Common myeloid progenitor, CD34-positive (primary cell): ENCODE results near the gene SPATA2L.
"Not testable (repeated sequence)": the region's sequence is repeated elsewhere in the genome, so short reads cannot be mapped to it uniquely, and the experiment has no call there.

Source experiments
- CTCF ChIA-PET: fragments of 350-600 bp; sonication (Branson Sonifier 250); formaldehyde crosslinking; loops from one replicate; lab custom pipeline; 2021; ENCODE audit warnings: antibody characterized with exemption; lab: Charles Lee
- POLR2A ChIA-PET: fragments of 350-600 bp; sonication (Branson Sonifier 250); formaldehyde crosslinking; loops from one replicate; lab custom pipeline; 2021; ENCODE audit warnings: antibody characterized with exemption; lab: Charles Lee
- DNase-seq, 3 donors: peaks; one replicate each; pipeline versions ENCODE4 v3.0.0 to v3.0.0-alpha.2; 2013
- H3K27ac ChIP-seq, 2 experiments: 1 replicate in 1 of 2; 2 replicates in 1 of 2; pipeline ENCODE4 v1.7.0; 2013; ENCODE audit warnings: inconsistent platforms in 2 of 2, low read length in 2 of 2, mild to moderate bottlenecking in 2 of 2, low read depth in 1 of 2, moderate library complexity in 1 of 2; ENCODE audit not compliant: severe bottlenecking in 2 of 2, insufficient read depth in 1 of 2, poor library complexity in 1 of 2
- H3K27me3 ChIP-seq, 5 experiments: replicated peaks in 2 of 5; 1 replicate in 3 of 5; 2 replicates in 2 of 5; pipeline versions ENCODE4 v1.6.1 to v1.7.0; 2013; ENCODE audit warnings: low read length in 4 of 5, mild to moderate bottlenecking in 2 of 5, moderate library complexity in 2 of 5, inconsistent platforms in 1 of 5; ENCODE audit not compliant: insufficient read depth in 5 of 5, control insufficient read depth in 4 of 5
- H3K36me3 ChIP-seq, 4 experiments: 1 replicate in 2 of 4; 2 replicates in 2 of 4; pipeline versions ENCODE4 v1.6.1 to v1.7.0; 2013; ENCODE audit warnings: low read length in 3 of 4, control low read depth in 1 of 4, mild to moderate bottlenecking in 1 of 4; ENCODE audit not compliant: control insufficient read depth in 4 of 4, insufficient read depth in 4 of 4
- H3K4me1 ChIP-seq, 4 experiments: 1 replicate in 3 of 4; 2 replicates in 1 of 4; pipeline versions ENCODE4 v1.6.1 to v1.7.1; 2013; ENCODE audit warnings: low read length in 3 of 4, mild to moderate bottlenecking in 3 of 4, control low read depth in 1 of 4, inconsistent platforms in 1 of 4, moderate library complexity in 1 of 4; ENCODE audit not compliant: control insufficient read depth in 4 of 4, insufficient read depth in 4 of 4; ENCODE audit errors: control extremely low read depth in 1 of 4
- H3K4me3 ChIP-seq, 7 experiments: 1 replicate in 4 of 7; 2 replicates in 3 of 7; pipeline versions ENCODE4 v1.5.1 to v1.7.0; 2013; ENCODE audit warnings: mild to moderate bottlenecking in 7 of 7, low read length in 6 of 7, moderate library complexity in 6 of 7, inconsistent platforms in 2 of 7, low read depth in 2 of 7, control low read depth in 1 of 7; ENCODE audit not compliant: insufficient read depth in 4 of 7, control insufficient read depth in 1 of 7; ENCODE audit errors: extremely low read depth in 1 of 7
- H3K9me3 ChIP-seq, 5 experiments: 1 replicate in 4 of 5; 2 replicates in 1 of 5; pipeline versions ENCODE4 v1.6.1 to v1.7.1; 2013; ENCODE audit warnings: low read length in 4 of 5, mild to moderate bottlenecking in 2 of 5, inconsistent platforms in 1 of 5, low read depth in 1 of 5, moderate library complexity in 1 of 5; ENCODE audit not compliant: control insufficient read depth in 4 of 5, insufficient read depth in 2 of 5; ENCODE audit errors: control extremely low read depth in 1 of 5
- WGBS: methylation state at CpG from one replicate; pipeline ENCODE4 v1.1.5; 2013; ENCODE audit not compliant: insufficient coverage; 5-methylcytosine and 5-hydroxymethylcytosine counted together

Gene SPATA2L

DNA sequence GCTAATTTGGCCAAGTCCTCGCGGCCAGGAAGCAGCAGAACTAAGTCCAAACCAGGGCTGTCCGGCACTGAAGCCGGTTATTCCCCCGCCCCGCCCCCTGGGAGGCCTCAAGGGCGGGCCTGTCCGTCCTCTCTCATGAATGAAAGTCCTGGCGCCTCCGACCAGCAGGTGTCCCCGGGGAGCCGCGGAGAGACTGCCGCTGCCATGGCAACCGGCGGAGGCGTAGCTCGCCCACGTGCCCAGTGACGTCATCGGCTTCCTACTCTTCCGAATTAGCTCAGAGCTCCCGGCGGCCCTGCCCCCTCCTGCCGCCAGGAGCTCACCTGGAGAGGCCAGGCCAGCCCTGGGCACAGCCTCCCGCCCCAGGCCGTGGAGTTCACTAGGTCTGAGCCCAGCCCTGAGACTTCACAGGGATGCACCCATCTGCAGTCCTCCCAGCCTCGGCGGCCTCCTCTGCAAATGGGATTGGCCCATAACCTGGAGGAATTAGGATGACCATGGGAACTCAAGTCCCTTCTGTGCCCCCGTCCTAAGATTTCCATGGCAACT, 1.3 kb downstream of the SPATA2L start:
- Histone ChIP-seq H3K27ac (peak overlapping the region in 1 of 2 experiments; percentile 66), H3K4me1 (peaks cover 2 to 34% (median 33%) of the 10 kb centered on the region in 4 experiments), H3K36me3 (peaks cover 2 to 17% (median 10%) of the 10 kb centered on the region in 4 experiments), H3K9me3 (no peaks in the 10 kb centered on the region), H3K27me3 (no peaks in the 10 kb centered on the region), H3K4me3 (peak overlapping the region in 6 of 7 experiments; percentile 61 to 84 (median 72))
- POLR2A ChIA-PET = interaction anchor here (0.6 to 1.2 kb wide), 5 partner anchors 15 to 918 kb away, joined by 3 to 4 read pairs (median 3); partner anchors contain the start of genes CHMP1A, SPATA33 and ZNF276
- peak; percentile 93 to 96 (median 95) for DNase-seq
- CTCF ChIA-PET = interaction anchor here (0.6 to 16.5 kb wide), 29 partner anchors 9 to 163 kb away, joined by 3 to 195 read pairs (median 4); partner anchors contain the start of gene CDK10
- WGBS = under 1% methylated on average over 30 of the region's 30 CpGs

- H3K4me1 ChIP-seq = peaks cover 2 to 34% (median 33%) of the 10 kb centered on the region in 4 experiments
- 79% methylated on average over 18 of the region's 18 CpGs for WGBS
- not testable (repeated sequence) for H3K27ac ChIP-seq
Observed at GRCh38 chr16:89699629-89700099, 1.8 kb downstream of the SPATA2L start.

DNA sequence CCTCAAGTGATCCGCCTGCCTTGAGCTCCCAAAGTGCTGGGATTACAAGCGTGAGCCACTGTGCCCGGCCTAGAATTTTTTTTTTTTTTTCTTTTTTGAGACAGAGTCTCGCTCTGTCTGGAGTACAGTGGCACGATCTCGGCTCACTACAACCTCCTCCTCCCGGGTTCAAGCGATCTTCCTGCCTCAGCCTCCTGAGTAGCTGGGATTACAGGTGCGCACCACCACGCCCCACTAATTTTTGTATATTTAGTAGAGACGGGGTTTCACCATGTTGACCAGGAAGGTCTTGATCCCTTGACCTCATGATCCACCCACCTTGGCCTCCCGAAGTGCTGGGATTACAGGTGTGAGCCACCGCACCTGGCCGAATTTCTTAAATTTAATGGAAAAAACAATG, 2.8 kb downstream of the SPATA2L start:
- POLR2A ChIA-PET = interaction anchor here (1.1 kb wide), 1 partner anchor 24 kb away, joined by 3 read pairs; no protein-coding TSS in a partner anchor
- WGBS = 98% methylated on average over 14 of the region's 14 CpGs
- Histone ChIP-seq H3K4me1 (peaks cover 2 to 34% (median 33%) of the 10 kb centered on the region in 4 experiments), H3K36me3 (peaks cover 3 to 30% (median 19%) of the 10 kb centered on the region in 4 experiments)
- DNase-seq, H3K9me3 ChIP-seq, H3K27ac ChIP-seq, H3K4me3 ChIP-seq, H3K27me3 ChIP-seq: not testable (repeated sequence)
- CTCF ChIA-PET = interaction anchor here (0.6 to 16.5 kb wide), 15 partner anchors 9 to 284 kb away, joined by 3 to 195 read pairs (median 6); no protein-coding TSS in a partner anchor

More at GRCh38 chr16:89699629-89700099, 1.8 kb downstream of the SPATA2L start:
- H3K9me3 ChIP-seq, DNase-seq, H3K27me3 ChIP-seq: not testable (repeated sequence)
- ChIA-PET POLR2A (interaction anchor here (0.6 to 1.2 kb wide), 3 partner anchors 15 to 42 kb away, joined by 3 to 4 read pairs (median 3); partner anchors contain the start of genes CHMP1A and SPATA33), CTCF (interaction anchor here (0.6 to 16.5 kb wide), 28 partner anchors 9 to 164 kb away, joined by 3 to 195 read pairs (median 4); partner anchors contain the start of gene CDK10)
- Histone ChIP-seq H3K4me3 (peak overlapping the region in 3 of 7 experiments; percentile 21 to 84 (median 72)), H3K36me3 (peaks cover 2 to 22% (median 14%) of the 10 kb centered on the region in 4 experiments)

DNA sequence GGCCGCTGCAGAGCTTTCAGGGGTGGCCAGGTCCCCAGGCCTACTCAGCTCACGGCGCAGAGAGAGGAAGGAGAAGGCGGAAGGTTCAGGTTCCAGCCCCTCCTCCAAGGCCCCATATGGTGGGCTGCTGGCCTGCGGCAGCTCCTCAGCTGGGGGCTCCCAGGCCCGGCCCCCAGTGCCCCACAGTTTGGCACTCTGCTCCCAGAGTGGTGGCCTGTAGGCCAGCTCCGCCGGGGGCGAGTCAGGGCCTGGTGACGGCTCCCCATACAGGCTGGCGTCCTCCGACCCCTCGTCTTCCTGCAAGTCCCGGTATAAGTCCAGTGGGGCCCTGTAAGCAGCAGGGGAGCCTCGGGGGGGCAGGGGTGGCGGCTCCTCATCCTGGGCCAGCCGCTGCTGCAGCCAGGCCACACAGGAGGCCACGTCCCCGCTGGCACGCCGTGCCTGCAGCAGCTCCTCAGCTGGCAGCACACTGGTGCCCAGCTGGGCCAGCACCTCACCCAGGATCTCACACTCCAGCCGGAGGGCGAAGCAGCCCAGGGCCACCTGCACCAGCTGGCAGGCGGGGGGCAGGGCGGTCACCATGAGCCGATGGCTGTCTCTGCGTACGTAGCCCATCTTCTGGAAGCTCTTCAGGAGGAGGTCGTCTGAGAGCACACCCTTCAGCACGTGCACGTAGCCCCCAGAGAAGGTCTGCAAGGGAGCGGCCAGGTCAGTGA, 3.7 kb downstream of the SPATA2L start:
- Histone ChIP-seq H3K9me3 (no peaks in the 10 kb centered on the region), H3K4me3 (no peak overlapping the region), H3K36me3 (peaks cover 5 to 39% (median 23%) of the 10 kb centered on the region in 4 experiments), H3K27me3 (no peaks in the 10 kb centered on the region), H3K27ac (no peak overlapping the region), H3K4me1 (peaks cover 2 to 34% (median 33%) of the 10 kb centered on the region in 4 experiments)
- ChIA-PET POLR2A (no interaction called here), CTCF (interaction anchor here (0.6 to 4.4 kb wide), 7 partner anchors 12 to 283 kb away, joined by 3 to 31 read pairs (median 4); partner anchors contain the start of gene CPNE7)
- WGBS = 96% methylated on average over 32 of the region's 32 CpGs
- DNase-seq = no peak

DNA sequence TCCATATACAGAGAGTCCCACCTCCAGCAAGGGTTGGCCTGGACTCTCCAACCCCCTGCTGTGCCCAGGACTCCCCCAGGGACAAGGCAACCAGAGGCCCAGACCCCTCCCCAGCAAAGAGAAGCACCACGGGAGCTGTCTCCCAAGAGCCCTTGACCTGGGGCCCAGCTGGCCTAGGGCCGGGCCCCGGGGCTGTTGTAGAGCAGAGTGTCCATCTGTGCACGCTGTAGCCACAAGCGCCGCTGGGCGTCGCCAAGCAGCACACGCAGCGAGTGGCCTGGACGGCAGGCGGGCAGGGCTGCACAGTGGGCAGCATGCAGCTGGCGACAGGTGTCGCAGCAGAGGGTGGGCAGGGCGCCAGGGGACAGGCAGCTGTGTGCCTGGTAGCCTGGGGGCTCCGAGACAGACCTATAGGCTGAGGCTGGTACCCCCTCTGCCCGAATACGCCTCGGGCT, 4.3 kb downstream of the SPATA2L start:
- Histone ChIP-seq H3K27me3 (no peaks in the 10 kb centered on the region), H3K27ac (no peak overlapping the region), H3K9me3 (no peaks in the 10 kb centered on the region), H3K4me3 (no peak overlapping the region), H3K36me3 (peaks cover 5 to 43% (median 27%) of the 10 kb centered on the region in 4 experiments), H3K4me1 (peaks cover 2 to 33% (median 31%) of the 10 kb centered on the region in 4 experiments)
- 97% methylated on average over 18 of the region's 19 CpGs for WGBS
- ChIA-PET POLR2A (no interaction called here), CTCF (interaction anchor here (0.9 to 3.3 kb wide), 4 partner anchors 8 to 166 kb away, joined by 3 to 14 read pairs (median 3); partner anchors contain the start of gene CPNE7)
- DNase-seq = no peak

DNA sequence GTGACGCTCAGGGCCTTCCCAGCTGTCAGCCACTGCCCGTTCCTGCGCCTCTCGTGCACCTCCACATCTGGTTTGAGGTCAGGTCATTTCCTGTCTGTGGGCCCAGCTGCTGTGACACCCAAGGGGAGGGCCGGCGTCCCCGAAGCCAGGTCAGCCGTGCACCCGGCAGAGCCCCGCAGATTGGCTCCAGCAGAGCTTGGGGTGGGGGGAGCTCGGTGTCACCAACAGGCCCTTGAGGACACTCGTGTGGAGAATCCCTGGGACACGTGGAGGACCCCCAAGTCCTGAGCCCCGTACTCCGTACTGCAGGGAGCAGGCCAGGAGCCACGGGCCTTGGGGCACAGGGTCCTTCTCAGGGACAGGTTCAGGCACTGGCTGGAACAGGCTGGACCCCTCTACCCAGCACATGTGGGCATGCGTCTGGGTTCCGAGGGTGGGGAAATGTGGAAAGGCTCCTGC, 4.8 kb downstream of the SPATA2L start:
- Histone ChIP-seq H3K9me3 (no peaks in the 10 kb centered on the region), H3K27ac (no peak overlapping the region), H3K4me3 (no peak overlapping the region), H3K4me1 (peaks cover 2 to 30% (median 29%) of the 10 kb centered on the region in 4 experiments), H3K27me3 (no peaks in the 10 kb centered on the region), H3K36me3 (peaks cover 5 to 48% (median 30%) of the 10 kb centered on the region in 4 experiments)
- POLR2A ChIA-PET = no interaction called here
- WGBS = 41% methylated on average over 18 of the region's 18 CpGs
- peak in 2 of 3 donors; percentile 70 to 80 for DNase-seq
- CTCF ChIA-PET = interaction anchor here (0.9 to 1.2 kb wide), 4 partner anchors 9 to 53 kb away, joined by 3 to 4 read pairs (median 3); no protein-coding TSS in a partner anchor
